HS-5 (cell line): Measurements from ENCODE around the gene ADAM12.
"Not testable (repeated sequence)": the region's sequence is repeated elsewhere in the genome, so short reads cannot be mapped to it uniquely, and the experiment has no call there.

Experiments used
- DNase-seq: peaks from one replicate; pipeline ENCODE4 v3.0.0-alpha.2; 2012; ENCODE audit warnings: low read depth

Gene ADAM12

DNA sequence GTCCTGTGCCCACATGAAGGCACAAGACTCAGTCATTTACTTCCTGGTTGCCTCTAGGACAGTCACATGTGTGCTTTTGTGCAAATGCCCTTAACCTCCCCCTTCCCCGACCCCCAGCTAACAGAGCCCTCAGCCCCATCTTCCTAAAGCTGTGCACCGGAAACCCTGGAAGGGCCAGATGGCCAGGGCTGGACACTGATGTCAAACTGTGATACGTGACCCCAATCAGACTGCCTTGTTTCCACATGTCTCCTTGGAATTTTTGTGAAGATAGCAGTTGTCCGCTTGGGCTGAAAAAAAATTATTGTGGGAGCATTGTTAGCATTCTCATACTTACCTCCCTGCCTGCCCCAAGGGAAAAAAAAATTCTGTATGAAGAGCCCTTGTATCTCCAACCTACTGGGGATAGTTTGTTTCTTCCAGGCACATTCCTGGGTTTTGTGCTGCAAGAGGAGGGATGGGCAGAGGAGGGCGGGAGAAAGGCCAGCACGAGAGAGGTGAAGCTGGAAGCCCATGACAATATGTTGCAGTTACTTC lies 17.0 kb upstream of the ADAM12 start:
- no peak for DNase-seq

DNA sequence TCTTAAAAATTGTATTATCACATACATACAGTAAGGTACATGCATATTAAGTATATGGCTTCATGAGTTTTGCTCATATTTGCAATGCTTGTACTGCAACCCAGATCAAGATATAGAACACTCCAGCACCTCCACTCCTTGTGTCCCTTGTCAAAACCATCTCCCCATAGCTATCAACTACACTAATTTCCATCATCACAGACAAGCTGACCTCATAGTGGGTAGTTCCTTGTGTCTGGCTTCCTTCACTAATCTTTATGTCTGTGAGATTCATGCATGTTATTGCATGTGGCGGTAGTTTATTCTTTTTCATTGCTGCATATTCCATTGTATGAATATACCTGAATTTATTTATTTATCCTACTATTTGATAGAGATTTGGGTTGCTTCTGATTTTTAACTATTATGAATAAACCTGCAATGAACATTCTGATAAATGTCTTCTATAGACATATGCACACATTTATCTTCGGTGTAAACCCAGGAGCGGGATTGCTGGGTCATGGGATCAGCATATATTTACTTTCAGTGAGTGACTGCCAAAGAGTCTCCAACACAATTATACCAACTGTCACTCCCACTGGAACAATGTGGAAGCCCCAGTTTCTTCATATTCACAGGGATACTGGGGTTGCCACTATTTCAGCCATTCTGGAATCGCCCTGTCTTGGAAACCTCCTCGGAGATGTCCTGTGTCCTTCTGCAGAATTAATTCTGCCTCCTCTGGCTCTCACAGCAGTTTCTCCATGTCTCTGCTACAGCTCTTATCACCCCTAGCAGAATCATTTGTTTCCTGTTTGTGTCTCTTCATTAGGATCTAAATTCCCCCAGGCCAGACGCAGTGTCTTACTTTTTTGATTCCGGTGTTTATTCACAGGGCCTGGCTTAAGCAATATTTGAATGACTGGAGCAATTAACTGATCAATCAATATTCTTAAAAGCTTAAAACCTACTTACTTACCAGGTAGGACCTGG lies 14.7 kb upstream of the ADAM12 start:
- no peak for DNase-seq

DNA sequence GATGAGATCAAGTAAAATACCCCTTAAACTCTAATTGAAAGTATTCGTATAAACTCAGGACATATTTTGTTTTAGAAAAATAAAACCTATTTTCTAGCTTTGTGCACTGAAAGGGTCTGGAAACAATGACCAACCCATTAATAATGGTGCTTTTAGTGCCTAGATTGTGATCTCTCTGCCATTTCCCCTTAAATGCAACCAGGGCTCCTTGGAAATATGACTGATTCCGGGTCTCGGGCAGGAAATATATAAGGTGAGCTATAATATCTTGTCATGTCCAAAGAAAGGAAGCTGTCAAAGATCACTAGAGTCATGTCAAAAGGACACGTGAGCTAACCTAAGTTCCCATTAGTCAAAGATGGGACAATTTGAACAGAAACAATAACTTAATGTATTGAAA lies 12.4 kb upstream of the ADAM12 start:
- no peak for DNase-seq

DNA sequence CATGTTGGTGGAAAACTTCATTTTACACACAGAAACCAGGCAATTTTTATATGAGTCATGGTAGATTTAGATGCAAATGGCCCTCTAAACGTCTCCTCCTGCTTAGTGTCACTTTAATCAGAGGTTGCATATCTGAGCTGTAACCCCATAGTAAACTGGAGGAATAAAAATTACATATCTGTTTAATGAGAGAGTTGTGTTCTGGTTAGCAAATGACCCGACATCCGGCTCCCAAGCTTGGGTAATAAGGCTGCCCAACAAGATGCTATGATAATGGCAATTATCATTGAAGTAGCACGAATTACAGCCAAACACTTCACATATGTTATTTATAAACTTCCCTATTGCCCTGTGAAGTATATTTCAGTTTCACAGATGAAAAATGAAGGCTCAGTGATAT lies 10.6 kb upstream of the ADAM12 start:
- no peak for DNase-seq

DNA sequence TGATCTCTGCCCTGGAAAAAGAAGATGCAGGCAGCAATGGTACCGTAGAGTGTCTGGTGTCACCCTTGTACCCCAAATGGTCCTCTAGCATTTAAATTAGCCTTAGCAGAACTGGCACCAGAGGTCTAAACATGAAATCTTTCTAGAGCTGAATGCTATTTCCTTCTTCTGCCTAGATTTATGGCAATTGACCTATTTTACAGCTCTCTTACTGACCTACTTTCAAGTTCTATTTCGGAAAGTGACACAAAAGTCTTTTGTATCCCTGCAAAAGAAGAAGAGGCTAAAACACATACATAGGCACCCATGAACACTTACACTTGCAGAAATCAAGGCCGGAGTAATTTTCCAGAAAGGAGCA lies 10.1 kb upstream of the ADAM12 start:
- DNase-seq, result no peak

DNA sequence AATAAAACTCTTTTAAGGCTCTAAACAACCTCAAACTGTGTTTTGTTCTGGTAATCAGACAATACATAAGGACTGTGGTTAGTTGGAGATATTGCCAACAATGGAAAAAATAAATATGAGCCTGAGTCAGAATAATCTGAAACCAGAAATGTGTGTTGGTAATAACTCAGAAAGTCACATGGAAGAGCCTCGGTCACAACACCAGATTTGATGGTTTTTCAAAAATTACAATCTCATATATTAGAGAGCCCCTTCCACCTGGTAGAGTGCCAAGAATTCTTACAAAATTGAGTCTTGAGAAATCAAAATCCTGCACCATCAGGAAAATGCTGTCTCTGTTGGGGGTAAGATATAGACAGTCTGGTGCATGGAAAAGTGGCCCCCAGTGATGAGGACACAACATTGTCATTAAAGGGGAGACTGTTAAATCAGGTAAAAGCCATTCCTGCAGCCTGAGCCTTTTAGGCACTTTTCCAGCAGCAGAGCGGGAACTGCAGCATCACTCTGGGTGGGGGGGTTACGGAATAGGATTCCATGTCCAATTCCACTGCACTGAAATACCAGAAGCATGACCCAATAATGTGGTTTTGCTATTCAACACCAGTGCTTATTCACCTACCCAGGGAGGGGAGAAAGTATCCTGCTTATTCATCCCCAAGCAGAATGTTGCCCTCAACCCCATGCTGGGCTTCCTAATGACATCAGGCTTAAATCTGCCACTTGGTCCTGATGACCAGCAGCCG lies 9.5 kb upstream of the ADAM12 start:
- DNase-seq, result peak; percentile 95

DNA sequence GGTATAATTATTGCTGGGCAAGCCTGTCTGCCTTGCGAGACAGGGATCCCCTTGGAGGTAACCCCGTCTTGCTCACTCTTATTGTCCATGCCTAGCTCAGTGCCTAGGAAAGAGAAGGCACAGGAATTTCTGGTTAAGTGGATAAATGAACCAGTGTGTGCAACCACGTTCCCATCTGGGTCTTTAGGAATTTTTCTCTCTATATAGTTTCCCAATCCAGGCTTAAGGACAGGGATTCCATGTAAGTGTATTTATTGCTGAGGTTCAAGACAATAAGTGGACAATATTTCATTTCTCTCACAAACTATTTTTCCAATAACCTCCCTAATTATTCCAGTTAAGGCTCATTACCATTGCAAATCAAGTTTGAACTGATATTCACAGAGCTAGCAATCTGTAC lies 8.9 kb upstream of the ADAM12 start:
- no peak for DNase-seq

DNA sequence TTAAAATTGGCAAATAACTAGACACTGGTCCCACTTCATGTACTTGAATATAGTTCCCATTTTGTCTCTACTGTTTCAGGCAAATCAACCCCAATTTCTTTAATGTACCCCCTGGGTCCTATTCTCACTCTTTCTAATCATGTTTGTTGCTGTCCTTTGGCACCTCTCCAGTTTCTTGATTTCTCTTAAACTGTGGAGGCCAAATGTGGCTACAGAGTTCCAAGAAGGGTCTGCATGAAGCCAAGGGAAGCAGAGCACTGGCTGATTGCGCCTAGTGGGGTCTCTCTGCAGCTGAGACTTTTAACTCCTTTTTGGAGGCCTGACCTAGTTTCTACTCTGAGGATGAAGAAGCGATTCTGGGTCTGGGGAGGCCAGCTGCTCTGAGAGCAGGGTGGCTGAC lies 6.7 kb upstream of the ADAM12 start:
- no peak for DNase-seq

DNA sequence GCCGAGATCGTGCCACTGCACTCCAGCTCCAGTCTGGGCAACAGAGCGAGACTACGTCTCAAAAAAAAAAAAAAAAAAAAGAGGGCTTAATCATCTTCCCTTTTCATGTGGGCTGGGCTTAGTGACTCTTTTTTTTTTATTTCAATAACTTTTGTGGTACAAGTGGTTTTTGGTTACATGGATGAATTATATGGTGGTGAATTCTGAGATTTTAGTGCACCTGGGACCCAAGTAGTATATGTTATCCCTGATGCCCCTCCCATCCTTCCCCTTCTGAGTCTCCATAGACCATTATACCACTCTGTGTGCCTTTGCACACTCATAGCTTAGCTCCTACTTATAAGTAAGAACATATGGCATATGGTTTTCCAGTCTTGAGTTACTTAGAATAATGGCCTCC lies 4.8 kb upstream of the ADAM12 start:
- DNase-seq, result no peak

DNA sequence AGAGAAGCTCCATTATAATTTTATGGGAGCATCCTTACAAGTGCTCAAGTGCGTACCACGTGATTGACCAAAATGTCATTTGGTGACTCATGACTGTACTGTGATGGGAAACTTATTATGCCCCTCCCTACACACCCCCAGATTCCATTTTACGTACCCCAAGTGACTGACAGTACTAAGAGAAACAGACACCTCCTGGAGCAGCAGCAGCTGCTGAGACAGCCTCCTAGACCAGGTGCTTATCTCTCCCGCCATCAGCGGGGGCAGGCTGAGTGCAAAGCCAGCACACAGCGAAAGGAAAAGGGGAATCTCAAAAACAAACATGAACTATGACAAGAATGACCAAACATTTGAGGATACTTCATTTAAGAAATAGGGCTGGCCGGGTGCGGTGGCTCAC lies 4.2 kb upstream of the ADAM12 start:
- DNase-seq, result no peak

DNA sequence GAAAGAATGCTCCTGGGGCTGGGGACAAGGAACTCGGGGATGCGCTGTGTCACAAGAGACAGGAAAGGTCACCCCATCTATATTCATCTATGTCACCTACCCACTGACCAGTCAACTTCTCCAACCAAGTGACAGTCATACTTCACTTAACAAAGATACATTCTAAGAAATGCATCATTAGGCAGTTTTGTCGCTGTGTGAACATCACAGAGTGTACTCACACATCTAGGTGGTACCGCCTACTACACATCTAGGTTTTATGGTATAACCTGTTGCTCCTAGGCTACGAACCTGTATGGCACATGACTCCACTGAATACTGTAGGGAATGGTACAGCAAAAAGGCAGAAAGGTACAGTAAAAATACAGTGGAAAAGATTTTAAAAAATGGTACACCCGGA lies 3.8 kb upstream of the ADAM12 start:
- DNase-seq, result no peak

DNA sequence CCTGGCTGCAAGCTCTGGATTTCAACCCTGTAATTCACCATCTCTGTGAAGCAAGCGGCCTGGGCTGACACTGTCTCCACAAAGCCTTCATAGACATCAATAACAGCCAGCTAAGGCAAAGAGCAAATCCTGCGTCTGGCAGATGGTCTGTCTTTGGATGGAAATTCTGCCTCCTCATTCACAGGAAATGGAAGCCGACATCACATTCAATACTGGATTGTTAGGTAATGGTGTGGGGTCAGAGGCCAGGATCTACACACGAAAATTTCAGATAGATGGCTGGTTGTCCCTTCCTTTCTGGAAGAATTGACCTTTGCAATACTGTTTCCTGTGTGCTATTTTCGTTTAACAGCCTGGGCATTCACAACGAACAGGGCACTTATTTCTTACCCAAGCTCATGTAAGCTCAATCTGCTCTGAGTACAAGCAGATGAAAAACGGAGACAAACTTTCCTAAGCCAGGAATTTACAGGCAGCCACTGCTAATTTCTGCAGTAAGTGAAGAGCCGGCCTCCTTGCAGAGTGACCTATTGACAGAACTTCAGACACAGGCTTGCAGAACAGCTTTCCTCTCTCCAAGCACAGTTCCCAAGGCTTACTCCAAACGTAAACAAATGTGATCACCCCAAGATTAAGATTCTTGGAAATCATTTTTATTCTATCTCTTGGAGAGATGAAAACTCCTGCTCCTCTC lies 3.1 kb upstream of the ADAM12 start:
- DNase-seq, result no peak

DNA sequence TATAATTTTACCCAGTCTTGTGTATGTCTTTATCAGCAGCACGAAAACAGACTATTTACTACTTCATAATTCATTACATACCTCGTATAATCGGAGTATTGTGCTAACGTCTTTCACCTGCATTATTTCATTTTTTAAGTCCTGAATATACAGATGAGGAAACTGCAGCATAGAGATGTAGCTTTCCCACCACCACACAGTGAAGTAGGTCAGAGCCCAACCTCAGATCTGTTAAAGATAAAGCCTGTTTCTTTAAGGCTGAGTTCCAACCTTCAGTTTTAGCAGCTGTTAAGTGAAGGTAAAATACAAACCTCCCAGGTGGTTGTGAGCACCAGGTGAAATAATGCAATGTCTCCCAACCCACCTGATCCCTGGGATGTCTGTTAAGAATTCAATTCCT lies 2.0 kb upstream of the ADAM12 start:
- DNase-seq, result no peak

DNA sequence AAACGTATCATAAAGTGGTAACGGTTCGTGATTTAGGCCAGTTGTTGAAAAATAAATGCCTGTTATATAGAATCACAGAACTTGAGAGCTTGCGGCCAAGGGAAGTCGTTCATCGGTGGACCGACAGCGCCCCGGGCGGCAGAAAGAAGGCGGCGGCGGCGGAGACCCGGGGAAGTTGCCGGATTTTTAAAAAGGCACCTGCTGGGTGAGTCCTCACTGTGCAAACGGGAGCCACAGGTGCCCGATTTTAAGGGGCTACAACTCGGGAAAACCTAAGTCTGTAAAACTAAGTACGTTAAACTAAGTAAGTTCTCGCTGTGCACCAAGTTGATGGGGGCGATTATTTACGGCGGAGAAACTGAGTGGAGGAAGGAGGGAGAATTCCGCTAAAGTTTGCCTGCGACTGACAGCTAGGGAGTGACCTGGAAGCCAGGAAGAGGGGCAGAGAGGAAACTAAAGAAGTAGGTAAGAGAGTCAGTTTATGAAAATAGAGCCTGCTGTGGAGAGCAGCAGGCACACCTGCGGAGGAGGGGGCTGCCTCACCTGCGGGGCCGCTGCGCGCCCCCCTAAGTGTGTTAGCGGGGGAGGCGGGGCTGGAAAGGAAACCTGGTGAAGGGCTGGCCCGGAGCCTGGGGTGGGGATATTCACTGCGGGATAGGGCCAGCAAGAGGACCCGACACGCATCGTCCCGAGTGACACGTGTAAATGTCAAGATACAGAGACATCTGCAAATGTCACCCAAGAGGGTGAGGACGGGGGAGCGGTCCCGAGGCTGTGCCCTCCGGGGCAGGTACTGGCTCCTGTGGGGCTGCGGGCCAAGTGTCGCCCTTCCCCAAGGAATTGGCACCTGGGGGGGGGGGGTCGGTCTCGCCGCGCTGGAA lies 996 bp downstream of the ADAM12 start:
- DNase-seq, result no peak

DNA sequence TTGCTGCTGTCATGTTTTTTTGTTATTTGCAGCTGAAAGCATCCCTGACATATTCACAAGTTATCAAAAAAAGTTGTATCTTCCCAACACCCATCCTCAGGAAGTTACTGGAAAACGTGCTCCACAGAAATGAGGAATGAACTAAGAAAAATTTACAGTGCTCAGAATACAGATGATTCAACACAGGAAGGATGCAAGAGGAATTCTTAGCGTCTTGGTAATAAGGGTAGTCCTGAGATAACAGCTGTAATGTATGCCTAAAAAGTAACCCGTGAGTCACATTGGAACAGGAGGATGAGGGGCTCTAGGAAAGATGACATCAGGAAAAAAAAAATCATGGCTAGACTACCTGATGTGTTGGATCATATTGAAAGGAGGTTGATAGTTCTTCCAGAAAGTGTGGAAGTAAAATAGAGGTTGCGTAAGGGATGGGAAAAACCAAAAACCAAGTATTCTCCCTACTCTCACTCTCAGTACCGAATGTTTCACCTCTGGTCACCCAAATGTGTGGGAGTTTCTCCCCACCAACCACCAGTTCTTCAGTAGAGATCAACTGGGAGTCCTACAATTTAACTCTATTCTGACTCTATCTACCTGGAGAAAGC lies 3.9 kb downstream of the ADAM12 start:
- DNase-seq, result peak; percentile 90

DNA sequence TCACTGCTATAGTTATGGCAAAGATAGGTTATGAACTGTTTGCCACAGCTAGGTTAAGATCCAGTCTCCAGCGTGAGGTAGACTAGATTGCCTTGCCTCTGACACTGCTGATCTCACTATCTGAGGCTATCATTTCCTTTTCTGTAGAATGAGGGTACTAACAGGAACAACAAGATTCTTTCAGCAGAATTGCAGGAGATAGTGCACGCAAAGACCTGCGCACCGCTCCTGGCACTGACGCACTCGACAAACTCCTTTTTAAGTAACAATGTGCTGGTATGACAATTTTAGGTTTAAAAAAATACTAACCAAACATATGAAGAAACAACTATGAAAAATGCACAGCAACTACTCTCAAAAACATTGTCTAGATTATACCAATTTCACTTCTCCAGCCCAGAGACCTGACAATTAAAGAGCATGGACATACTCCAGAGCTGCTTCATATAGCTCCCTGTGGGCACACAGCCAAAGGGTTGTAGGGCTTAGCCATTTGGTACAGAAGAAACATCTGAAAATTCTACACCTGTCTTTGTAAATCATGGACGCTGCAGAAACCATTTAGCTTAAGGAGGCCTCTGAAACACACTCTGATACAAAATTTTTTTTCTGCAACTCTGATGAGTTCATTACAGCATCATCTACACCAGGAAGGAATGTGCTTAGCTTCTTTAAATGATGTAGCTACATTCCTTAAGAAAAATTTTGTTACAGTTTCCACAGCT lies 7.8 kb downstream of the ADAM12 start:
- no peak for DNase-seq

DNA sequence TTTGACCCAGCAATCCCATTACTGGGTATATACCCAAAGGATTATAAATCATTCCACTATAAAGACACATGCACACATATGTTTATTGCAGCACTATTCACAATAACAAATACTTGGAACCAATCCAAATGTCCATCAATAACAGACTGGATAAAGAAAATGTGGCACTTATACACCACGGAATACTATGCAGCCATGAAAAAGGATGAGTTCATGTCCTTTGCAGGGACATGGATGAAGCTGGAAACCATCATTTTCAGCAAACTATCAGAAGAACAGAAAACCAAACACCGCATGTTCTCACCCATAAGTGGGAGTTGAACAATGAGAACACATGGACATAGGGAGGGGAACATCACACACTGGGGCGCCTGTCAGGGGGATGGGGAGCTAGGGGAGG lies 9.1 kb downstream of the ADAM12 start:
- DNase-seq, result not testable (repeated sequence)

DNA sequence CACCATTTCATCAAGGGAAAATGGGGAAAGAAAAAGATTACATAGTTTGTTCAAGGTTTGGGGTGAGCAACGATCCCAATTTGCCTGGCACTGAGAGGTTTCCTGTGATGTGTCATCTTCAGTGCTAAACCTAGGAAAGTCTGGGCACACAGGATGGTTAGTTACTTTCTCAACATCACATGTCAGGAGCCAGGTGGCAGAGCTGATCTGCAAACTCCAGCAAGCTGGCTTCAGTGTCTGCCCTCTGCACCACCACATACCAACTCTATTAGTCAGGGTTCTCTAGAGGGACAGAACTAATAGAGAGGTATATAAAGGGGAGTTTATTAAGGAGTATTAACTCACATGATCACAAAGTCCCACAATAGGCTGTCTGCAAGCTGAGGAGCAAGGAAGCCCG lies 11.3 kb downstream of the ADAM12 start:
- DNase-seq, result no peak

DNA sequence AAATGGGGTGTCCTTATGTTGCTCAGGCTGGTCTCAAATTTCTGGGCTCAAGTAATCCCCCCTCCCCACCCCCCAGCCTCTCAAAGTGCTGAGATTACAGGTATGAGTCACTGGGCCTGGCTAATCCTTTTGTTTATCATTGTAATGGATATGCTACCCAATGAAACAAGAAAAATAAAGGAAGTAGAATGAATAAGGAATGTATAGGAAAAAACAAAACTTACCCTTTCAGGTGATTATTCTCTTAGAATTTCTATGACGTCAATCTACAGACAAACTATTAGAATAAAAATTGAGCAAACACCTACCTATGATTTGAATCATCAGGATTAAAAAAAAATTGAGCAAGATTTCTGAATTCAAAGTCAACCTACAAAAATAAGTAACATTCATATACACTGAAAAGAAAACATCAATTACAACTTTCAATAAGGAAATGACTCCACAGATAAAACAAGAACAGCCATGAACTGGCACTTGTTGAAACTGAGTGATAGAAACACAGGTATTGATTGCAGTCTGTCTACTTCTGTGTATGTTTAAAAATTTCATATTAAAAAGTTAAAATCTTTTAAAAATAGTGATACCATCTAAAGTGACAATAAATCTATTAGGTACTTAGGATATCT lies 12.2 kb downstream of the ADAM12 start:
- no peak for DNase-seq

DNA sequence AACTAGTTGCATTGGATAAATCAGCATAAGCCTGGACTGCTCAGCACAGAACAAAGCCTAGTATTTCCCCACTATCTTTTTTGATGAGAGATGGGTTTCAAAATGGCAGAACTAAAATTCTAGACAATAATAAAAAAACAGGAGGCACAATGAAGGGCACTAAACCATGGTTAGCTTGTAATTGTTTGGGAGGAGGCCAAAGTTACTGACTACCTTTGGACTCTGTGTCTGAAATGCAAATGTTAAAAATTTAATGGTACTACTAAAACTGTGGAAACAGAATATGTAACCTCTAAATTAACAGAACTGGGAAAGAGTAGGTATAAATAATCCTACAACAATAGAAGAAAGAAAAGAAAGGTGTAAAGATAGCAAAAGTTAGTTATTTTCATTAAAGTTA lies 13.0 kb downstream of the ADAM12 start:
- no peak for DNase-seq
